OCI-LY1 (cell line): ENCODE measurements around the gene ERCC1.

Experiments
- EZH2 ChIP-seq: fragments of 200-600 bp; sonication (generic), shearing (Covaris generic); IDR thresholded peaks from 2 replicates; pipeline ENCODE4 v1.8.0; 2017; ENCODE audit warnings: borderline replicate concordance, mixed run types, mild to moderate bottlenecking, antibody characterized with exemption, low read length, moderate library complexity, mixed read lengths
- TF ChIP-seq, protein P1 (sequence below): fragments of 200-600 bp; sonication (generic), shearing (Covaris generic); IDR thresholded peaks from 2 replicates; pipeline ENCODE4 v1.5.1; 2017; ENCODE audit warnings: mild to moderate bottlenecking, antibody characterized with exemption, low read length, moderate library complexity, mixed read lengths

GRCh38 chr19:45391871-45392665 lies 31.6 kb downstream of the ERCC1 start:
- TF ChIP-seq, protein P1, sequence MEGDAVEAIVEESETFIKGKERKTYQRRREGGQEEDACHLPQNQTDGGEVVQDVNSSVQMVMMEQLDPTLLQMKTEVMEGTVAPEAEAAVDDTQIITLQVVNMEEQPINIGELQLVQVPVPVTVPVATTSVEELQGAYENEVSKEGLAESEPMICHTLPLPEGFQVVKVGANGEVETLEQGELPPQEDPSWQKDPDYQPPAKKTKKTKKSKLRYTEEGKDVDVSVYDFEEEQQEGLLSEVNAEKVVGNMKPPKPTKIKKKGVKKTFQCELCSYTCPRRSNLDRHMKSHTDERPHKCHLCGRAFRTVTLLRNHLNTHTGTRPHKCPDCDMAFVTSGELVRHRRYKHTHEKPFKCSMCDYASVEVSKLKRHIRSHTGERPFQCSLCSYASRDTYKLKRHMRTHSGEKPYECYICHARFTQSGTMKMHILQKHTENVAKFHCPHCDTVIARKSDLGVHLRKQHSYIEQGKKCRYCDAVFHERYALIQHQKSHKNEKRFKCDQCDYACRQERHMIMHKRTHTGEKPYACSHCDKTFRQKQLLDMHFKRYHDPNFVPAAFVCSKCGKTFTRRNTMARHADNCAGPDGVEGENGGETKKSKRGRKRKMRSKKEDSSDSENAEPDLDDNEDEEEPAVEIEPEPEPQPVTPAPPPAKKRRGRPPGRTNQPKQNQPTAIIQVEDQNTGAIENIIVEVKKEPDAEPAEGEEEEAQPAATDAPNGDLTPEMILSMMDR = no peak
- no peak for TF ChIP-seq EZH2
